8988T (cell line): ENCODE measurements around the gene ITGA1.
"Not testable (repeated sequence)": the region's sequence is repeated elsewhere in the genome, so short reads cannot be mapped to it uniquely, and the experiment has no call there.

Experiments used
- DNase-seq: peaks from one replicate; pipeline ENCODE4 v3.0.0; 2011

The ITGA1 gene

DNA sequence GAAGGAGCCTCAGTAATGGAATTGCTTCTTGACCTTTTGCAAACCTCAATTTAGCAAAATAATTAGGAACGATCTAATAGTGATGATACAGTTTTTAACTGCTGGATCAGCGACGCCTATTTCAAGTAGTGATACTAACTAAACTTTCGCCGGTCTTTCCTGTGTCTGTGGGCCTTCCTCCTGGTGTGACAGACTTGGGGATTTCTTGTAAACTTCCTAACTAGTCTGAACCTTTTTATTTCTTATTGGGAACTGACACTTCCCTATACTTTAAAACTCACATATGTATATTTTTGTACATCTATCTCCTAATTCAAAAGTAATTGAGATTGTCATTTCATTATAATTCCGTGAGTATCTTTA, 15.2 kb downstream of the ITGA1 start:
- DNase-seq, result no peak

DNA sequence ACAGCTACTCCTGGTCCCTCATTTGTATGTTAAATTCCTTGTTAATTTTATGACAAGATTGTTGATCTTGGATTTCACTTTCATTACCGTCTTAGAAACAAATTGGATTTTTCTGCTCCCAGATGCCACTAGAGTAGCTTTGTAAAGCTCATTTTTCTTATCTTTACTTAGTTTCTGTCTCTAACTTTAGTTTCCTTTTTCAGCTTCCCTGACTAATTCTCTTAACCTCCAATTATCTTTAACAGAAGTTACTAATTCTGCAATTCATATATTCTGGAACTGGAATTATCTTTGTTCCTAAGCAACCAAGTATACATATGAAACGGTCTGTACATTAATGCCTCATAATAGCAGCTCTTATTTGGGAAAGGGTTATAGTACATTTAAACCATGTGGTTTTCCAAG, 16.7 kb downstream of the ITGA1 start:
- no peak for DNase-seq

- no peak for DNase-seq
Measured at GRCh38 chr5:52804981-52805380, 17.3 kb downstream of the ITGA1 start.

DNA sequence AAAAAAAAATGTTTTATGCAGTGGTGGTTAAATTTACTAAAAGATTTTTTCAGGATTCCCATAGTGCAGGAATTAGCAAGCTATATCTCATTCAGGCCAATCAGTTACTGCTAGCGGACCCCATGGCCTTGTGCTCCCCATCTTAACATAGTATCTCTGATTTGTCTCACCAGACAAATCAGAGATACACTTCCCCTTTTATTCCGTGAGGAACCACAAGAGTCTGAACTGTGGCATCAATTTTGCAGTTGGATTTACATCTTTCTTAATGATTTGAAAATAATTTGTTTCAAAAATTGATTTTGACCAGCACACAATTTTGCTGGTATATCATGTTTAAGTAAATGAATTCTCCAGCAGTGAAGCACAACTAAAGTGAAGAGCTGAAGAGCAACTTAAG, 17.9 kb downstream of the ITGA1 start:
- no peak for DNase-seq

- DNase-seq, result no peak
Measured at GRCh38 chr5:52807037-52807436, 19.3 kb downstream of the ITGA1 start.

DNA sequence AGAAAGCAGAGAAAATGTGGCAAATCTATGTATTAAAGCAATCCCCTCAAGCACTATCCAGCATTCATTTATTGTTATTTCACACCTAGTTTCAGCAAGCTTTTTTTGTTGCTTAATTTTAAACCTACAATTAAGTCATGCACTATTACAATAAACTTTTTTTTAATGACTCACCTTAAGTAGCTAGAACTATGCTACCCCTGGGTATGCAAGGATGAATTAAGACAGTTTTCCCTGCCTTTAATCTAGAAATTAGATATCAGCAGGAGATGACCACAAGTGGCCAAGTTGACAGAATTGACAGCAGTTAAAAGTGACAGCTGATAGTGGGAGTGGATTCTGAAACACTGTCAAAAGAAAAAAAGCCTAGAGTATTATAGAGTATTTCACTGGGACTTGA, 20.0 kb downstream of the ITGA1 start:
- DNase-seq, result no peak

GRCh38 chr5:52808316-52808901, 20.7 kb downstream of the ITGA1 start:
- no peak for DNase-seq

DNA sequence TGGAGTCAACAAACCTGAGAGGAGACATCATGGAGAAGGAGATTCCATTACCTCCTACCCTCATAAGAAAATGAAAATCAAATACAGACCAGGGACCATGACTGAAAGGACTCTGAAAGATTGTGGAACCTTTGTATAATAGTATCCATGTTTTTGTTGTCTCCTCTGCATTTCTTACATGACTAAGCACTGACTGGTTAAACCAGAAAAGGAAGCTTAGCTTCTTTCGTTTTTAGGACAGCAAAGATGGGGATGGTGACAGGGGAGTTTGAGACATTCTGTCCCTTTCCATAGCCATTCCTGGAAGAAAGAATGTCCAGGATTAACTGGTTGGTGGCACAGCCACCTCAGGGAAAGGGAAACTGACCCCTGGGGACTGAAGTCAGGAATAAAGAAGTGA, 22.2 kb downstream of the ITGA1 start:
- DNase-seq, result no peak

DNA sequence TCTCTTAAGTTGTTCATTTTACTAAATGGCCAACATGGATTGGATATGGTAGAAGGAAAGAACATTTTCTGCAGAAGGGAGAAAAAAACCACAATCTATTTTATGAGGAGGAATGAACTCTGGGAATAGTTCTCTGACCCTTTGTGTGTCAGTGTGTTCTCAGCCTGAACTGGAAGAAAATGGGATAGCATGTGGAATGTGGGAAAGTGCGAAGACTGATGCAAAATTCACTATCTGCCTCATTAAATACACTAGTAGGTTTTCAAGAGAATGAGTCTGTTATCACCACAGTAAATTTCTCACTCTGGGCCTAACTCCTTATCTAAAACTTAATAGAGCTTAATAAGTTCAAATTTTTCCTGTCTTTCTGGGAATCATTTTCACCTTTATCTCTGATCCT, 22.7 kb downstream of the ITGA1 start:
- no peak for DNase-seq

GRCh38 chr5:52811067-52811749, 23.5 kb downstream of the ITGA1 start:
- DNase-seq, result no peak

DNA sequence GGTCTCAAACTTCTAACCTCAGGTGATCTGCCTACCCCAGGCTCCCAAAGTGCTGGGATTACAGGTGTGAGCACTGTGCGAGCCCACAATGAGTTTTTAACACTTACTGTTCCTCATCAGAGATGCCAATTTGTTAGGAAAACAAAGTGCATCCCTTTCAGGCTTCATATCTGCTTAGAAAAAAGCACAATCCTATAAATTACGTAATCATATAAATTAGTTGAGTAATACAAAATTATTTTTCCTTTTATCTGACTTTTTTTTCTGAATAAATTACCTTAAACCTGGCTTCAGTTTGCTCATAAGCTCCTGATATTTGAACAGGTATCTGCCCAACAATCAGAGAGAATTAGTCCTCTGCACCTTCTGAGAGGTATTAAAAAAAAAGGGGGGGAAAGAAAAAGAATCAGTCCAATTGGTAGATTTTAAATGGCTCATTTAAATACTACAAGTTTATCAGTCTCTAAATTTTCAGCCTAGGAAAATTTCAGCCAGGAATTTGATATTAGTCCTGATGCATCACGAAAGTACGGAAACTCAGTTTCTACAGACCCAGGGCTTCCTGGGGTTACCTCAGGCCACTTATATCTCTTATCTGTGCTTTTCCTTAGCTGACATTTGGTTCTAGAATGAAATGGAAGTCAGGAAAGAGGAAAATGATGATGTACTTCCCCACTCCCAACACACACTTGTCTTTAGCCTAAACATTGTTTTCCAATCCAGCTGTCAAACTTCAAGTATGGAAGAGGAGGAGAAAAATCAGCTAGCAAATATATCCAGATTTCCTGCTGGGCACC, 26.8 kb downstream of the ITGA1 start:
- no peak for DNase-seq

GRCh38 chr5:52817818-52818217, 30.1 kb downstream of the ITGA1 start:
- DNase-seq, result no peak

- DNase-seq, result no peak
Measured at GRCh38 chr5:52818360-52818759, 30.6 kb downstream of the ITGA1 start.

- not testable (repeated sequence) for DNase-seq
Measured at GRCh38 chr5:52818807-52819206, 31.1 kb downstream of the ITGA1 start.

DNA sequence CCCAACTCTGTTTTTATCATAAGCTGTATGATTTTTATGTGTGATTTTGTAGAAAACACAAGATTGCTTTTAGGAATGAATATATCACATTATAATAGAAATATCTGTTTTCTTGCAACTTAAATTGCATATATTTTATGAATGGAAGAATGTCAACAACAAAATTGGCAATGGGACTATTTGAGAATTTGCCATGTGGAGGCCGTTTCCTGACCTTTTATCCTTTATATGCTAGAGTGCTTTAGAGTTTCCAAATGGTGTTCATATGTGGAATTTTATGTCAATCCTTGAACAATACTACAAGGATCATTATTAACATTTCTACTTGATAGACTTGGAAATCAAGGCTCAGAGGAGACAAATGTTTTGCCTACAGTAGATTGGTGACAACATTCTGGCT, 34.2 kb downstream of the ITGA1 start:
- DNase-seq, result no peak

DNA sequence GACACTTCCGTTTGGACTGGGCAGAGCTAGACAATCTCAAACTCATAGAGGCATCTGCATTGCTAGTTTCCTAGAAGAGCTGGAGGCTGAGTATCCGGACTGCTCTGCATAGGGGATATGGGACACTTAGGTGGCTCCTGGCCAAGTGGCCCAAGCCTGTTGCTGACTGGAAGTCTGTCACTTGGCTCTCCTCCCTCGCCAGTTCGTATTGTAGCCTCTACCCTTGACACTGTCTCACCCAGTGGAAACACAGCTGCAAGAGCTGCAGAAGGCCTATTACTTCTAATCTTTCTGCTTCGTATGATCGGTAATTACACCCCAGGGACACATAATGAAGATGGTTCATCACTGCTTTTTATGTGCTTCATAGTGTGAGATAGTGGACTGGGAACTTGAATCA, 34.7 kb downstream of the ITGA1 start:
- DNase-seq, result no peak

DNA sequence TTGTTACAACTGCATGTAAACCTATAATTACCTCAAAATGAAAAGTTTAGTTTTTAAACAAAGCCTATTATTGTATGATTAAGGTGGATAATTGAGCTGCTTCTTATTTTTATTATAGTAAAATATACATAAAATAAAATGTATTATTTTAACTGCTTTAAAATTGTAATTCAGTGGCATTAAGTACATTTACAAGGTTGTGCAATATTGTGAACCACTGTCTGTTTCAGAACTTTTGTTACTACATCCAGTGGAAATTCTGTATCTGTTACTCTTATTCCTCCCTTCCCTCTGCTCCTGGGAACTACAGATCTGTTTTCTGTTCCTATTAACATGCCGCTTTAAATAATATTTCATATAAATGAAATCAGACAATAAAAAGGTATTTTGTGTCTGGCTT, 37.1 kb downstream of the ITGA1 start:
- no peak for DNase-seq

GRCh38 chr5:52825826-52826225, 38.1 kb downstream of the ITGA1 start:
- DNase-seq, result no peak

DNA sequence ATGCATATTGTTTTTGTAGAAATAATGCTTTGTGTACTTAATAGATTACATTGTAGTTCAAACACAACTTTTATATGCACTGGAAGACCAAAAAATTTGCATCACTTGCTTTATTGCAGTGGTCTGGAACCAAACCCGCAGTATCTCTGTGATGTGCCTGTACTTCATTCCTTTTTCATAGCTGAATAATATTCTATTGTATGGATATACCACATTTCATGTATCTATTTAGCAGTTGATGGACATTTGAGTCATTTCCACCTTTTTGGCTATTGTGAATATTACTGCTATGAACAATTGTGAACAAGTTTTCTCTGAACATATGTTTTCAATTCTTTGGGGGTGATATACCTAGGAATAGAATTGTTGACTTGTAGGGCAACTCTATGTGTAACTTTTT, 40.1 kb downstream of the ITGA1 start:
- DNase-seq, result no peak

DNA sequence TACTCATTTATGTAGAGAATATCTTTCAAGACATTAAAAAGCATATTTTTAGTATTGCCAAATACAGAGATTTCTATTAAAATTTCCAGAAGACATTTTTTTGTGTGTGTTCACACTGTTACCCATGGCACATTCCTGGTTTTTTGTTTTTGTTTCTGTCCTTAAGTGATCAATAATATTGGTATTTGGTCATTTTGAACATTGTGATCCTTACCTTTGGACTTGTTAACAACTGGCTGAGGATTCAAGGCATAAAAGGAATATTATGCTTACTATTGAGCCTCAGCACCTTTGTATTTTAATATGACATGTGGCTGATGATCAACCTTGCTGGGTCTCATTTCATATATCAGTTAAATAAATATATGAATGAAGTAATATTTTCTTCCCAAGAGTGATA, 41.9 kb downstream of the ITGA1 start:
- no peak for DNase-seq

DNA sequence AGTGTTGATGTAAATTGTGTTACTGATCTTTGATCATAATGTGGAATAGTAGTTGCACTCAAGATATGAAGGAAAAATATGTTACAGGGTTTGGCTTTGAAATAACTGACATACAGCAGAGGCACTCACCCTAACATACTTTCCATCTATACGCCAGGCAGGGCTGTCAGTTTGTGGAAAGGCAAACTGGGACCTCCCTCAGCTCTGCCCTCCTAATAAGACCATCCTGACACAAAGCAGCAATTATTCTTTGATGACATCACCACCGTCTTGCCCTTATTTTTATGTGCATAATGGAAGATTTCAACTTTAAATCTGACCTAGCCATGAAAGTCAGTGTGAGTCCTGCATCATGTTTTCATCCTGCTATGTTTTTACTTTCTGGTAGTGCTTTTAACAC, 42.9 kb downstream of the ITGA1 start:
- no peak for DNase-seq

DNA sequence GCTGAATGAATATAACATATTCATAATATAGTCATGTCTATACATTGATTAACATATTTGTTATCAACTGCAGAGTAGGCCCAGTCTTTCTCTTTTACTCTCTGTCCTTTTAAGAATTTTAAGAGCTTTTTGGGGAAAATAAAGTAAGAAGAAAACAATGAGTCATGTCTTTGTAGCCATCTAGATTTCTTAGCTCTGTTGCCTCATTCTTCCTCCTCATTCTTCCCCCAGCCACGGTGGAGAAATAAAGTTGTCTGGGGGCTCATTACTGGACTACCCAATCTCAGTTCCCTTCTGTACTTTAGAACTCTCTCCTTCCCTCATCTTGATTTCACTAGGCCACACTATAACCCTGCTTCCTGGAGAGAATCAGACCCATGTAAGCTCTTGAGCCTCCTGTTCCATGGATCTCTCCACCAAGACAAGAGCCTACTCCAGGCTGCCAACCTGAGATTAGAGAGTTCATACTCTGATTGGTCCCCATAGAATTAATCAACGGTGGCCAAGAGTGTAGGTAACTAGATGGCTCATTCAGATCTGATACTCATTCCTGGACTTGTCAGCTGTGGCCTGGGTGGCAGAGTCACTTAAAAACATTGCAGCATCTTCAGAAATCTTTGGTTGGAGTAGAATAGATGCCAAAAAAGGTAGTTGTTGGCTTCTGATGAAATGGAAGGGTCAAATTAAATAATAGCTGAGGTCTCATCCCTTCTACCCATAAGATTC, 44.2 kb downstream of the ITGA1 start:
- DNase-seq, result no peak

DNA sequence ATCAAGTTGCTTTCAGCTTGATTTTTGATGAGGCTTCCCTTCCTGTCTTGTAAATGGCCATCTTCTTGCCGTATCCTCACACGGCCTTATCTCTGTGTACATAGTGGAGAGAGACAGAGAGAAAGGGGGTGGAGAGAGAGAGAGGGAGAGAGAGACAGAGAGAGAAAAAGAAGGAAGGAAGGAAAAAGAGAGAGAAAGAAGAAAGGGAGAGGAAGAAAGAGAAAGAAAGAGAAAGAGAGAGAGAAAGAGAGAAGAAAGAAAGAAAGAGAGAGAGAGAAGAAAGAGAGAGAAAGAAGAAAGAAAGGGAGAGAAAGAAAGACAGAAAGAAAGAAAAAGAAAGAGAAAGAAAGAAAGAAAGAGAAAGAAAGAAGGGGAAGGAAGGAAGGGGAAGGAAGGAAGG, 46.6 kb downstream of the ITGA1 start:
- DNase-seq, result no peak

- DNase-seq, result no peak
Measured at GRCh38 chr5:52837068-52837467, 49.4 kb downstream of the ITGA1 start.
